GM18520 (cell line): ENCODE results near the gene MSH5.
A peak's percentile ranks its signal among the peaks of the same experiment; 100 is the strongest.
"Not testable (repeated sequence)": the region's sequence is repeated elsewhere in the genome, so short reads cannot be mapped to it uniquely, and the experiment has no call there.

Experiments used
- ATAC-seq: cut with Tn5 transposase; IDR thresholded peaks from one replicate; pipeline ENCODE4 v1.9.1; 2021; ENCODE audit not compliant: unreplicated experiment

Gene MSH5

GRCh38 chr6:31799781-31800180 is 60.0 kb downstream of the MSH5 start:
- ATAC-seq = no peak

- ATAC-seq = not testable (repeated sequence)
These were observed 61.5 kb downstream of the MSH5 start for GRCh38 chr6:31801031-31801927.

GRCh38 chr6:31805939-31806469 is 66.2 kb downstream of the MSH5 start:
- ATAC-seq = no peak

- peak; percentile 87 for ATAC-seq
These were observed 66.9 kb downstream of the MSH5 start, which contains the start of gene LSM2 for GRCh38 chr6:31806470-31807272. LSM2 (minus strand) TSS chr6:31806966; CDS start chr6:31806757, 209 bp downstream.

GRCh38 chr6:31808599-31808998 is 68.8 kb downstream of the MSH5 start:
- ATAC-seq = not testable (repeated sequence)

- no peak for ATAC-seq
These were observed 71.8 kb downstream of the MSH5 start for GRCh38 chr6:31811645-31812044.
